ENCODE results near the gene REELD1. TPM values are rescaled to one million over a fixed set of nuclear protein-coding genes. Genes with fewer than 3 reads are reported as not detected.

The REELD1 gene
- total and polyA plus RNA-seq, 4 donors: 0.07 to 0.08 TPM; not detected in 2

- no peak overlapping the region for H3K9ac ChIP-seq (ENCODE audit: low read depth in 1 of 2, low read length in 2 of 2)
- no peak overlapping the region for H3K4me3 ChIP-seq (ENCODE audit: low read depth in 1 of 3, low read length in 3 of 3)
- no peaks in the 10 kb centered on the region for H3K9me3 ChIP-seq (ENCODE audit: control insufficient read depth in 4 of 4, low read length in 3 of 4)
- peak; percentile 86 for TF ChIP-seq NR2F2 (IDR thresholded peaks at IDR 0.05)
- peak; percentile 74 for TF ChIP-seq SP1 (IDR thresholded peaks at IDR 0.05)
- TF ChIP-seq HNF4G (IDR thresholded peaks at IDR 0.05): peak; percentile 70
- TF ChIP-seq RXRA (IDR thresholded peaks at IDR 0.05): peak; percentile 73 to 80
- TF ChIP-seq MAX (IDR thresholded peaks at IDR 0.05): no peak
- TF ChIP-seq REST (IDR thresholded peaks at IDR 0.05): peak; percentile 24
- no peak for TF ChIP-seq EGR1 (IDR thresholded peaks at IDR 0.05; ENCODE audit: low read depth in 2 of 2)
- peak; percentile 85 to 92 for TF ChIP-seq HNF4A (conservative IDR thresholded peaks at IDR 0.05)
- TF ChIP-seq JUND (IDR thresholded peaks at IDR 0.05): no peak
- TF ChIP-seq RAD21 (IDR thresholded peaks at IDR 0.05): peak; percentile 42 to 50
- H3K4me1 ChIP-seq (ENCODE audit: control insufficient read depth in 4 of 4, insufficient read depth in 4 of 4, low read length in 3 of 4): peaks cover 0 to 2% (median 0%) of the 10 kb centered on the region in 4 donors
- 66% methylated on average over 9 of the region's 9 CpGs for WGBS
- peaks cover 0 to 29% (median 23%) of the 10 kb centered on the region in 4 donors for H3K36me3 ChIP-seq (ENCODE audit: control insufficient read depth in 4 of 4, insufficient read depth in 3 of 4, low read depth in 1 of 4, low read length in 3 of 4)
- no peaks in the 10 kb centered on the region for H3K27me3 ChIP-seq (ENCODE audit: control insufficient read depth in 4 of 4, insufficient read depth in 4 of 4, low read length in 3 of 4)
- DNase-seq (ENCODE audit: low spot score): no peak
- no peak overlapping the region for H3K27ac ChIP-seq (ENCODE audit: low read depth in 1 of 2, low read length in 2 of 2)
Observed at GRCh38 chr4:146191766-146192458, 22.4 kb upstream of the REELD1 start.

- H3K36me3 ChIP-seq (ENCODE audit: control insufficient read depth in 4 of 4, insufficient read depth in 3 of 4, low read depth in 1 of 4, low read length in 3 of 4): peaks cover 0 to 20% (median 16%) of the 10 kb centered on the region in 4 donors
- TF ChIP-seq REST (IDR thresholded peaks at IDR 0.05): no peak
- no peak for TF ChIP-seq ATF3 (IDR thresholded peaks at IDR 0.05)
- no peak for TF ChIP-seq EGR1 (IDR thresholded peaks at IDR 0.05; ENCODE audit: low read depth in 2 of 2)
- TF ChIP-seq CTCF (IDR thresholded peaks at IDR 0.05; ENCODE audit: low read depth, low read length, missing input control): no peak
- TF ChIP-seq HNF4A (conservative IDR thresholded peaks at IDR 0.05): no peak
- TF ChIP-seq SP1 (IDR thresholded peaks at IDR 0.05): no peak
- no peak for TF ChIP-seq GABPA (IDR thresholded peaks at IDR 0.05 in 1 of 2, conservative IDR thresholded peaks at IDR 0.05 in 1 of 2)
- no peak for TF ChIP-seq HNF4G (IDR thresholded peaks at IDR 0.05)
- TF ChIP-seq NR2F2 (IDR thresholded peaks at IDR 0.05): no peak
- no peak for TF ChIP-seq TAF1 (conservative IDR thresholded peaks at IDR 0.05)
- no peak for TF ChIP-seq FOXA2 (IDR thresholded peaks at IDR 0.05)
- no peak for TF ChIP-seq RAD21 (IDR thresholded peaks at IDR 0.05)
- no peak for TF ChIP-seq JUND (IDR thresholded peaks at IDR 0.05)
- no peak for TF ChIP-seq ZBTB33 (IDR thresholded peaks at IDR 0.05)
- TF ChIP-seq RXRA (IDR thresholded peaks at IDR 0.05): no peak
- TF ChIP-seq MAX (IDR thresholded peaks at IDR 0.05): no peak
- no peaks in the 10 kb centered on the region for H3K27me3 ChIP-seq (ENCODE audit: control insufficient read depth in 4 of 4, insufficient read depth in 4 of 4, low read length in 3 of 4)
- no peak overlapping the region for H3K9ac ChIP-seq (ENCODE audit: low read depth in 1 of 2, low read length in 2 of 2)
- no peaks in the 10 kb centered on the region for H3K9me3 ChIP-seq (ENCODE audit: control insufficient read depth in 4 of 4, low read length in 3 of 4)
- DNase-seq (ENCODE audit: low spot score): no peak
- 92% methylated on average over 5 of the region's 5 CpGs for WGBS
- H3K27ac ChIP-seq (ENCODE audit: low read depth in 1 of 2, low read length in 2 of 2): no peak overlapping the region
- no peak overlapping the region for H3K4me3 ChIP-seq (ENCODE audit: low read depth in 1 of 3, low read length in 3 of 3)
- H3K4me1 ChIP-seq (ENCODE audit: control insufficient read depth in 4 of 4, insufficient read depth in 4 of 4, low read length in 3 of 4): peaks cover 0 to 2% (median 0%) of the 10 kb centered on the region in 4 donors
Observed at GRCh38 chr4:146193628-146194027, 20.7 kb upstream of the REELD1 start.

Data from liver (tissue), 9 donors.